A549 (cell line): ENCODE results near the gene PDIK1L. TPM values are rescaled to one million over a fixed set of nuclear protein-coding genes. Genes with fewer than 3 reads are reported as not detected.
"Not testable (repeated sequence)": the region's sequence is repeated elsewhere in the genome, so short reads cannot be mapped to it uniquely, and the experiment has no call there.

Source experiments
- ATAC-seq, 2 experiments: fragments of 200-7000 bp in 1 of 2; fragments of >200 bp in 1 of 2; cut with Nextera tagmentation in 1 of 2; cut with Tn5 transposase in 1 of 2; 3 replicates each; pipeline versions ENCODE4 v1.8.0 to v1.9.1; 2018 to 2020; ENCODE audit warnings: mild to moderate bottlenecking in 1 of 2, moderate library complexity in 1 of 2
- CTCF ChIA-PET: fragments of 300-600 bp; sonication (Branson Sonifier 250); formaldehyde crosslinking; extraction: SDS; loops from one replicate; lab custom pipeline; 2021; ENCODE audit warnings: antibody characterized with exemption, inconsistent platforms; lab: Yijun Ruan, JAX
- POLR2A ChIA-PET: fragments of 350-600 bp; formaldehyde crosslinking; extraction: SDS; loops from one replicate; lab custom pipeline; 2021; ENCODE audit warnings: antibody characterized with exemption, inconsistent platforms; lab: Yijun Ruan, JAX
- DNase-seq, 2 experiments: peaks; one replicate each; pipeline versions ENCODE4 v3.0.0 to v3.0.0-alpha.2; 2011 to 2016; ENCODE audit warnings: low read depth in 1 of 2, low spot score in 1 of 2
- FAIRE-seq: peaks from 2 replicates; lab custom pipeline; 2011; peaks lifted over from hg19 to GRCh38; lab: Jason Lieb, UNC
- H3K27ac ChIP-seq, 2 experiments: fragments of >200 bp; sonication (Bioruptor Twin); formaldehyde crosslinking; 3 replicates each; pipeline ENCODE4 v1.5.1; 2016 to 2017
- H3K4me1 ChIP-seq: fragments of >200 bp; sonication (Bioruptor Twin); formaldehyde crosslinking; 3 replicates; pipeline ENCODE4 v1.6.1; 2016
- H3K4me2 ChIP-seq: fragments of >200 bp; sonication (Bioruptor Twin); formaldehyde crosslinking; 3 replicates; pipeline ENCODE4 v1.6.1; 2016
- H3K4me3 ChIP-seq: fragments of >200 bp; sonication (Bioruptor Twin); formaldehyde crosslinking; 3 replicates; pipeline ENCODE4 v1.5.1; 2016
- H3K9me3 ChIP-seq: fragments of >200 bp; sonication (Bioruptor Twin); formaldehyde crosslinking; 3 replicates; pipeline ENCODE4 v1.6.1; 2016
- ATOH8 ChIP-seq: fragments of 250-450 bp; sonication (Bioruptor Pico); IDR thresholded peaks from 2 replicates; pipeline ENCODE4 v1.5.0; 2020; ENCODE audit warnings: low read depth, mild to moderate bottlenecking, moderate library complexity
- FOSL2 ChIP-seq, 2 experiments: fragments of 450-650 bp in 1 of 2; fragments of >200 bp in 1 of 2; sonication (Bioruptor Twin) in 1 of 2; formaldehyde crosslinking; IDR thresholded peaks; 2 replicates each; pipeline versions ENCODE4 v1.5.0 to v1.6.1; 2016 to 2020; ENCODE audit warnings: mild to moderate bottlenecking in 1 of 2, moderate library complexity in 1 of 2
- HES2 ChIP-seq: fragments of >200 bp; sonication (Bioruptor Twin); formaldehyde crosslinking; IDR thresholded peaks from 2 replicates; pipeline ENCODE4 v1.6.1; 2016
- HEYL ChIP-seq: fragments of 250-450 bp; sonication (Bioruptor Pico); IDR thresholded peaks from 2 replicates; pipeline ENCODE4 v1.8.0; 2021; ENCODE audit warnings: mild to moderate bottlenecking, moderate library complexity
- MAFK ChIP-seq: fragments of 450-650 bp; IDR thresholded peaks from 2 replicates; pipeline ENCODE4 v1.6.1; 2014; ENCODE audit not compliant: partially characterized antibody
- PBX3 ChIP-seq: IDR thresholded peaks from 2 replicates; pipeline ENCODE4 v1.6.1; 2012
- RAD21 ChIP-seq, 2 experiments: fragments of >200 bp in 1 of 2; sonication (Bioruptor Twin) in 1 of 2; formaldehyde crosslinking in 1 of 2; IDR thresholded peaks in 1 of 2; conservative IDR thresholded peaks in 1 of 2; 2 replicates in 1 of 2; 3 replicates in 1 of 2; pipeline ENCODE4 v1.6.1; 2012 to 2018; ENCODE audit warnings: inconsistent platforms in 1 of 2
- RARB ChIP-seq: fragments of 250-450 bp; sonication (Bioruptor Pico); IDR thresholded peaks from 2 replicates; pipeline ENCODE4 v1.8.0; 2021; ENCODE audit warnings: mild to moderate bottlenecking, moderate library complexity
- RCOR1 ChIP-seq: fragments of 150-350 bp; IDR thresholded peaks from 2 replicates; pipeline ENCODE4 v1.6.1; 2014; ENCODE audit warnings: antibody characterized with exemption, low read length, low read depth
- SREBF2 ChIP-seq: fragments of 450-650 bp; IDR thresholded peaks from 2 replicates; pipeline ENCODE4 v1.6.1; 2014; ENCODE audit warnings: mild to moderate bottlenecking, moderate library complexity
- WGBS: methylation state at CpG from one replicate; pipeline ENCODE4 v1.1.6; 2017; ENCODE audit errors: missing lambda C conversion rate; 5-methylcytosine and 5-hydroxymethylcytosine counted together
- polyA plus RNA-seq, 4 experiments: library from polyadenylated mRNA; depleted of rRNA in 3 of 4; stranded (reverse); fragments of >200 nt; fragmentation: RNase III in 1 of 4; extraction: RNeasy Plus Mini Kit Qiagen cat#74134 plus additional on column Dnase treatment in 1 of 4; gene quantifications; 2 replicates in 3 of 4; 3 replicates in 1 of 4; pipeline ENCODE4 v1.2.3, GENCODE V29; 2011 to 2017
- TF ChIP-seq, protein P1 (sequence below): fragments of 250-450 bp; sonication (Bioruptor Pico); IDR thresholded peaks from 2 replicates; pipeline ENCODE4 v1.5.0; 2021; ENCODE audit warnings: mild to moderate bottlenecking, moderate library complexity, borderline replicate concordance
- TF ChIP-seq, protein P2 (sequence below): fragments of >200 bp; sonication (Bioruptor Twin); formaldehyde crosslinking; IDR thresholded peaks from 3 replicates; pipeline ENCODE4 v1.6.1; 2016
- TF ChIP-seq, protein P3 (sequence below): fragments of 150-350 bp; IDR thresholded peaks from 2 replicates; pipeline ENCODE4 v1.6.1; 2014; ENCODE audit warnings: low read depth, mild to moderate bottlenecking, low read length
- TF ChIP-seq, protein P4 (sequence below): fragments of >200 bp; sonication (Bioruptor Twin); formaldehyde crosslinking; IDR thresholded peaks from 3 replicates; pipeline ENCODE4 v1.5.1; 2016

PDIK1L gene
- polyA plus RNA-seq, 2 of the 4 experiments (the other 2 are of a cell fraction), result 2.3 to 4.3 TPM

- no peak overlapping the region for H3K27ac ChIP-seq
- no peak overlapping the region for H3K4me3 ChIP-seq
- CTCF ChIA-PET, result interaction anchor here (1.0 kb wide), 1 partner anchor 57 kb away, joined by 3 read pairs; no protein-coding TSS in a partner anchor
- POLR2A ChIA-PET, result no interaction called here
- WGBS, result 45% methylated on average over 7 of the region's 7 CpGs
- no peak for ATAC-seq
- no peaks in the 10 kb centered on the region for H3K9me3 ChIP-seq
- H3K4me1 ChIP-seq, result peaks cover 3% of the 10 kb centered on the region; the same call in 2 of the 3 replicates
- TF ChIP-seq, protein P1, sequence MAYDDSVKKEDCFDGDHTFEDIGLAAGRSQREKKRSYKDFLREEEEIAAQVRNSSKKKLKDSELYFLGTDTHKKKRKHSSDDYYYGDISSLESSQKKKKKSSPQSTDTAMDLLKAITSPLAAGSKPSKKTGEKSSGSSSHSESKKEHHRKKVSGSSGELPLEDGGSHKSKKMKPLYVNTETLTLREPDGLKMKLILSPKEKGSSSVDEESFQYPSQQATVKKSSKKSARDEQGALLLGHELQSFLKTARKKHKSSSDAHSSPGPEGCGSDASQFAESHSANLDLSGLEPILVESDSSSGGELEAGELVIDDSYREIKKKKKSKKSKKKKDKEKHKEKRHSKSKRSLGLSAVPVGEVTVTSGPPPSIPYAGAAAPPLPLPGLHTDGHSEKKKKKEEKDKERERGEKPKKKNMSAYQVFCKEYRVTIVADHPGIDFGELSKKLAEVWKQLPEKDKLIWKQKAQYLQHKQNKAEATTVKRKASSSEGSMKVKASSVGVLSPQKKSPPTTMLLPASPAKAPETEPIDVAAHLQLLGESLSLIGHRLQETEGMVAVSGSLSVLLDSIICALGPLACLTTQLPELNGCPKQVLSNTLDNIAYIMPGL, result no peak
- TF ChIP-seq, protein P2, sequence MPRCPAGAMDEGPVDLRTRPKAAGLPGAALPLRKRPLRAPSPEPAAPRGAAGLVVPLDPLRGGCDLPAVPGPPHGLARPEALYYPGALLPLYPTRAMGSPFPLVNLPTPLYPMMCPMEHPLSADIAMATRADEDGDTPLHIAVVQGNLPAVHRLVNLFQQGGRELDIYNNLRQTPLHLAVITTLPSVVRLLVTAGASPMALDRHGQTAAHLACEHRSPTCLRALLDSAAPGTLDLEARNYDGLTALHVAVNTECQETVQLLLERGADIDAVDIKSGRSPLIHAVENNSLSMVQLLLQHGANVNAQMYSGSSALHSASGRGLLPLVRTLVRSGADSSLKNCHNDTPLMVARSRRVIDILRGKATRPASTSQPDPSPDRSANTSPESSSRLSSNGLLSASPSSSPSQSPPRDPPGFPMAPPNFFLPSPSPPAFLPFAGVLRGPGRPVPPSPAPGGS, result no peak
- TF ChIP-seq SREBF2 (no peak), HEYL (CRISPR knock-in tag) (no peak), FOSL2 (IDR thresholded peaks at IDR 0.05) (no peak), FOSL2 (CRISPR knock-in tag; IDR thresholded peaks at IDR 0.05) (no peak), ATOH8 (CRISPR knock-in tag) (no peak), RARB (CRISPR knock-in tag) (no peak), PBX3 (no peak)
- TF ChIP-seq, protein P3, sequence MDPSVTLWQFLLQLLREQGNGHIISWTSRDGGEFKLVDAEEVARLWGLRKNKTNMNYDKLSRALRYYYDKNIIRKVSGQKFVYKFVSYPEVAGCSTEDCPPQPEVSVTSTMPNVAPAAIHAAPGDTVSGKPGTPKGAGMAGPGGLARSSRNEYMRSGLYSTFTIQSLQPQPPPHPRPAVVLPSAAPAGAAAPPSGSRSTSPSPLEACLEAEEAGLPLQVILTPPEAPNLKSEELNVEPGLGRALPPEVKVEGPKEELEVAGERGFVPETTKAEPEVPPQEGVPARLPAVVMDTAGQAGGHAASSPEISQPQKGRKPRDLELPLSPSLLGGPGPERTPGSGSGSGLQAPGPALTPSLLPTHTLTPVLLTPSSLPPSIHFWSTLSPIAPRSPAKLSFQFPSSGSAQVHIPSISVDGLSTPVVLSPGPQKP, result no peak
- TF ChIP-seq, all 56 proteins: peak for 0
- no peak overlapping the region for H3K4me2 ChIP-seq
- DNase-seq (no peak), FAIRE-seq (no peak)
Measured at GRCh38 chr1:26092422-26092821, 19.2 kb upstream of the PDIK1L start.

DNA sequence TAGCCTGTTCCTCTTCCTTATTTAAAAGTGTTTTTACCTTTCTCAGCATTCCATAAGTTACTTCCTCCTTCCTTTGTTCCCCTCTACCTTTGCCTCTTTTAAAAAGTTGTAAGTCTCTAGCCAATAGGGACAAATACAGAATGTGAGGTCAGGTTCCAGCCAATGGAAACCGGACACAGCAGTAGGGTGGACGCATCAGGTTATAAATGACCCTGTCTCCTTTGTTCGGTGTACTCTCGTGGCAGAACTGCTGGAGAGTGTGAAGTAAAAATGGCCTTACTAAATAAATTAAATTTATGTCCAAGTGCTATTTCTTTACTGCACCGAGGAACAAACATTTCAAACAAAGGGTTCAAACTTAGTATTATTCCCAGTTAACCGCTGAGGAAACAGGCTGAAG is 18.1 kb upstream of the PDIK1L start:
- FAIRE-seq, CTCF ChIA-PET, H3K4me3 ChIP-seq, DNase-seq, H3K4me2 ChIP-seq, ATAC-seq, POLR2A ChIA-PET, H3K9me3 ChIP-seq, H3K27ac ChIP-seq: not testable (repeated sequence)
- H3K4me1 ChIP-seq, result peaks cover 11% of the 10 kb centered on the region; the same call in 2 of the 3 replicates
- WGBS, result 75% methylated on average over 6 of the region's 6 CpGs

GRCh38 chr1:26094076-26094669 is 17.5 kb upstream of the PDIK1L start:
- no peak for FAIRE-seq
- ChIA-PET POLR2A (no interaction called here), CTCF (no interaction called here)
- no peak overlapping the region for H3K4me3 ChIP-seq
- no peak overlapping the region for H3K4me2 ChIP-seq
- H3K9me3 ChIP-seq, result no peaks in the 10 kb centered on the region
- 41% methylated on average over 11 of the region's 11 CpGs for WGBS
- H3K27ac ChIP-seq, result no peak overlapping the region
- no peak for DNase-seq
- ATAC-seq, result peak; percentile 33 to 50; a peak in 2 of 6 replicates
- H3K4me1 ChIP-seq, result peaks cover 11% of the 10 kb centered on the region; the same call in 2 of the 3 replicates
- TF ChIP-seq, protein P4, sequence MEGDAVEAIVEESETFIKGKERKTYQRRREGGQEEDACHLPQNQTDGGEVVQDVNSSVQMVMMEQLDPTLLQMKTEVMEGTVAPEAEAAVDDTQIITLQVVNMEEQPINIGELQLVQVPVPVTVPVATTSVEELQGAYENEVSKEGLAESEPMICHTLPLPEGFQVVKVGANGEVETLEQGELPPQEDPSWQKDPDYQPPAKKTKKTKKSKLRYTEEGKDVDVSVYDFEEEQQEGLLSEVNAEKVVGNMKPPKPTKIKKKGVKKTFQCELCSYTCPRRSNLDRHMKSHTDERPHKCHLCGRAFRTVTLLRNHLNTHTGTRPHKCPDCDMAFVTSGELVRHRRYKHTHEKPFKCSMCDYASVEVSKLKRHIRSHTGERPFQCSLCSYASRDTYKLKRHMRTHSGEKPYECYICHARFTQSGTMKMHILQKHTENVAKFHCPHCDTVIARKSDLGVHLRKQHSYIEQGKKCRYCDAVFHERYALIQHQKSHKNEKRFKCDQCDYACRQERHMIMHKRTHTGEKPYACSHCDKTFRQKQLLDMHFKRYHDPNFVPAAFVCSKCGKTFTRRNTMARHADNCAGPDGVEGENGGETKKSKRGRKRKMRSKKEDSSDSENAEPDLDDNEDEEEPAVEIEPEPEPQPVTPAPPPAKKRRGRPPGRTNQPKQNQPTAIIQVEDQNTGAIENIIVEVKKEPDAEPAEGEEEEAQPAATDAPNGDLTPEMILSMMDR, result no peak
- no peak for TF ChIP-seq RAD21 (conservative IDR thresholded peaks at IDR 0.05 in 1 of 2, IDR thresholded peaks at IDR 0.05 in 1 of 2)
- TF ChIP-seq MAFK, result no peak
- TF ChIP-seq, protein P2, result no peak
- no peak for TF ChIP-seq HES2
- no peak for TF ChIP-seq RCOR1
- no peak for TF ChIP-seq ATOH8 (CRISPR knock-in tag)
